GDM1 (cell line): Measurements from ENCODE around the gene MMP21.

Source experiments
- DNase-seq: peaks from one replicate; lab custom pipeline; 2025; lab: John Stamatoyannopoulos, UW

Gene MMP21

DNA sequence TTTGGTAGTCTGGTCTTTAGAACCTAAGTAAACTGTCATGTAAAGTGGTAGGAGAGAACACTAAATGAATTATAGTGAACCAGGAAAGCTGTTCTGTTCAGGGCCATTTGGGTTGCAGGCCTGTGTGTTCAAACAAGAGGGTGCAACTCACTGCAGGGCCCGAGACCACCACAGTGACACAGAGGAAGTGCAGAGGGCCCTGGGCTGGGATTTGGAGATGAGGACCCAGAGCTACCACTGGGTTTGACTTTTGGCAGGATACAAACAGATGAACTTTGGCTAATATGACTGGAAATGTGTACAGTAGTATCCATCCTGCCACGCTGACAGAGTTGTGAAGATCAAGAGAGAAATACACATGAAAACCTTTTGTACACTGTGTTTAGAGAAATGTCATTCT lies 9.8 kb downstream of the MMP21 start:
- no peak for DNase-seq

DNA sequence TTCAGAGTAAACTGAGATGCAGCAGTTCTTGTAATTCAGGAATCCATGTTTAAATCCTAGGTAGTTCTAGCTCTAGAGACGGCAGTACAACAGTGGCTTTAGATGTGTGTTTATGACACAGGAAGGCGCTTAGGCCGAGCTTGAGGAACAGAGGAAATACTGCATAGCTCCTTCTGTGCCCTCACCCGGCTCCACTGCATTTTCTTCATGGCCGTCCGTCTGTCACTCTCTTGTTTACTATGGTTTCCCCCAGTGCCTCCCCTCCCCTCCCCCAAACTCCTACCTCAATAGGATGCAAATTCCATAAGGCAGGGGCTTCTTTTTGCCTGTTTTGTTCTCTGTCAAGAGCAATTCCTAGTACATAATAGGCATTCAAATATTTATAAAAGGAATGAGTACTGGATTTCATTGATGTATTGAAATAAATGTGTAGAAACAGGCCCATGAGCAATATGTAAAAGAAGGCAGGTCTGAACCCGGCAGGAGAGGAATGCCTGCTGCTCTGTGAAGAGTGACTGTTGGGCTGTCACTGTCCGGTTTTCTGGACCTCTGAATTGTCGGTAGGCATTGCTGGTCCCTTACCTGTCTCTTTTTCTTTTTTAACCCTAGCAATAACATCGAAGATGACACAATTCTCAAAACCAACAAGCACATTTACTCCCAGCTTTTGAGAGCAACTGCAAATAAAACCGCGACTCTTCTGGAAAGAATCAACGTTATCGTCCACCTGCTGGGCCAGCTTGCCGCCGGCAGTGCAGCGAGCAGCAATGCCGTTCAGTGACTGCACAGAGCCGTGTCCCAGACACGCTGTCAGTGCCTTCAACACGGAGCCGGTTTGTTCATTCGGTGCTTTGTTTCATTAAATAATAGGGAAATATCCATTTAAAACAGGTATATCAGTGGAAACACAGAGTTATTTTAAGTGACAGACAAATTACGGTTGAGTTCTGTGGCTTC lies 12.7 kb downstream of the MMP21 start:
- DNase-seq, result no peak

DNA sequence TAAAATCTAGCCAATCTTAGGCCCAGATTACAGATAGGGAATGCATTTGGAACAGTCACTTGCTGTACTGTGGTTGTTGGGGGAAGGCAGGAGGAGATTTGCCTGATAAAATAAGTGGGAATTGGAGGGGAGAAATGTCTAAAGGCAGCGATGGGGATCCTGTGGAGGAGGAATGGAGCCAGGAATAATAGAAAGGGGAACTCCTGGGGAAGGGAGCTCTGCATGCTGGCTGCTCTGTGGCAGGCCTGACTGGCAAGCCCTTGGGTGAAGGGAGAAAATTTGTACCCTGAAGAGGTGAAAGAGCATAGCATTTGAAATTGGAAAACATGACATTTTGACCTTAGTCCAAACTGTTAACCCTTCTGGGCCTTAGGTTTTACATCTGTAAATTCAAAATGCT lies 13.7 kb downstream of the MMP21 start:
- DNase-seq, result no peak

DNA sequence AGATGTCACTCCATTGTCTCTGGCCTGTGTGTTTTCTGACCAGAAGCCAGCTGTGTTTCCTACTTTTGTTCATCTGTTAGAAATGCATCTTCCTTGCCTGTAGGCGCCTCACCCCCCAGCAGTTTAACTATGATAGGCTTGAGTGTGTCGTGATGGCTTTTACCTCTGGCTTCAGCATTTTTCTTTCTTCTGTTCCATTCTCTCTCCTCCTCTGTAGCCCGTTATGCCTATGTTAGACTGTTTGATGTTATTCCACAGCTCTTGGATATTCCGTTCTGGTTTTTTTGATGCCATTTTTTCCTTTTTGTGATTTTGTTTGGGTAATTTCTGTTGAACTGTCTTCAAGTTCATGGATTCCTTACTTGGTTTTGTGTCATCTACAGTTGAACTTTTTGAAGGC lies 17.9 kb downstream of the MMP21 start:
- no peak for DNase-seq

DNA sequence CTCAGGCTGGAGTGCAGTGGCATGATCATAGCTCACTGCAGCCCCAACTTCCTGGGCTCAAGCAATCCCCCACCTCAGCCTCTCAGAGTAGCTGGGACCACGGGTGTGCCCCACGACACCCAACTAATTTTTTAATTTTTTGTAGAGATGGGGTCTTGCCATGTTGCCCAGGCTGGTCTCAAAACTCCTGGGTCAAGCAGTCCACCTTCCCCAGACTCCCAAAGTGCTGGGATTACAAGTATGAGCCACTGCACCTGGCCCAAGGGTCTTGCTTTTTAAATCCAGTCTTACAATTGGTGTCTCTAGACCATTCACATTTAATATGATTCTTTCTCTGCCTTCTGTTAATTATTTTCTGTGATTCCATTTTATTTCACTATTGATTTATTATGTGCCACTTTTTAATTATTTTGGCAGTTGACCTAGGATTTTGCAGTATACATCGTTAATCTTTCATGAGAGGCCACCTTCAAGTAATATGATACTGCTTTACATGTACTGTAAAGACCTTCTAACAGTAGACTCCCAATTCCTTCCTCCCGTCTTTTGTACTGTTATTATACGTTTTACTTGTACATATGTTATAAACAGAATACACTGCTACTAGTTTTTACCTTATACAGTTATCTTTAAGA lies 18.7 kb downstream of the MMP21 start:
- DNase-seq, result no peak

DNA sequence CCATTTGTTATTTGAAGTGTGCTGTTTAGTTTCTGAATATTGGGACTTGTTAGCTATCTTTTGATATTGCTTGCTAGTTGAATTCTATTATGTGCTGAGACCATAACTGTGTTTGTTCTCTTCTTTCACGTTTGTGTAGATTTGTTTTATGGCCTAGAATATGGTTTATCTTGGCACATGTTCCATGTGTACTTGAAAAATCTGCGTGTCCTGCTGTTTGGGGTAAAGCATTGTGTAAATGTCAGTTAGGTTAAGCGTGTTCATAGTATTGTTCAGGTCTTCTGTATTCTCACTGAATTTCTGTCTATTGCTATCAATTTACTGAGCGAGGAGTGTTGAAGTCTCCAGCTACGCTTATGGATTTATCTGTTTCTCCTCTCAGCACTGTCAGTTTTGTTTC lies 19.4 kb downstream of the MMP21 start:
- DNase-seq, result no peak

DNA sequence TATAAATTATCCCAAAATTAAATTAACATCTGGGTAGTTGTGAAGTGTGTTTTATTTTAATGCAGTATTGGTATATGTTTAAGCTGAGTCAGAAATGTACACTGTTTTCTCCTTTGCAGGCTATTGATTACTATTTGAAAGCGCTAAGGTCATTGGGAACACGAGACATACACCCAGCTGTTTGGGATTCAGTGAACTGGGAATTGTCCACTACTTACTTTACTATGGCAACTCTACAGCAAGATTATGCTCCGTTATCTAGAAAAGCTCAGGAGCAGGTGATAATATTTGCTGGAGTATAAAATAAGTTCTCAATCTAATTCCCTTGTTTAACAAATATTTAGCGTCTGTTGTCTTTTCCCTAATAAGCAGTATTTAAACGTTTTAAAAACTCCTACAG lies 28.2 kb downstream of the MMP21 start:
- DNase-seq, result no peak

DNA sequence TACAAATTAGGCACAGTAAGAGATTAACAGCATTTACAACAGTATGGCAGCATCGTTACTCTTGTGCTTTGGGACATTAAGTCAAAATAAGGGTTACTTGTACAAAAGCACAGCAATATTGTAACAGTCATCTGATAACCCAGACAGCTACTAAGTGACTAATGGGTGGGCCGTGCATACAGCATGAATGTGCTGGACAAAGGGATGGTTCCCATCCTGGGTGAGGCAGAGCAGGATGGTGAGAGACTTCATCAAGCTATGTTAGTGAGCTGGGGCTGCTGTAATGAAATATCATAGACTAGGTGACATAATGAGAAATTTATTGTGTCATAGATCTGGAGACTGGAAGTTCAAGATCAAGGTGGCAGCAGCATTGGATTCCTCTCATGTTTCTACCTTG lies 30.7 kb downstream of the MMP21 start:
- DNase-seq, result no peak

DNA sequence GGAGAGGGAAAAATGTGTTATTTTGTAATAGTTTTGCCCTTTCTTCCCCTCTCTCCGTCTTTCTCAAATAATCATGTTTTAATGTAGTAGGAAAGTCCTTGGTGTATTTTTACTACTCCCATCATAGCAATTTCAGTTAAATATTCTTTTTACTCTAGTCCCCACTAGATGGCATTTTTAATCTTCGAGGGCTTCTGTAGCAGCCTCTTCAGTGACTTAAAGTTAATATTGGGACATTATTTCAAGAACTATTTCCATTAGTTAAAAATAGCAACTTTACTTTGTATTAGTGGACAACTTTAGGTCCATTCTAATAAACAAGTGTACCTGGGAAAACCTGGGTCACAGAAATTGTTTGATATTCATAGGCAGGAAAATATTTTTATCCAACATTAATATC lies 33.2 kb downstream of the MMP21 start:
- no peak for DNase-seq

DNA sequence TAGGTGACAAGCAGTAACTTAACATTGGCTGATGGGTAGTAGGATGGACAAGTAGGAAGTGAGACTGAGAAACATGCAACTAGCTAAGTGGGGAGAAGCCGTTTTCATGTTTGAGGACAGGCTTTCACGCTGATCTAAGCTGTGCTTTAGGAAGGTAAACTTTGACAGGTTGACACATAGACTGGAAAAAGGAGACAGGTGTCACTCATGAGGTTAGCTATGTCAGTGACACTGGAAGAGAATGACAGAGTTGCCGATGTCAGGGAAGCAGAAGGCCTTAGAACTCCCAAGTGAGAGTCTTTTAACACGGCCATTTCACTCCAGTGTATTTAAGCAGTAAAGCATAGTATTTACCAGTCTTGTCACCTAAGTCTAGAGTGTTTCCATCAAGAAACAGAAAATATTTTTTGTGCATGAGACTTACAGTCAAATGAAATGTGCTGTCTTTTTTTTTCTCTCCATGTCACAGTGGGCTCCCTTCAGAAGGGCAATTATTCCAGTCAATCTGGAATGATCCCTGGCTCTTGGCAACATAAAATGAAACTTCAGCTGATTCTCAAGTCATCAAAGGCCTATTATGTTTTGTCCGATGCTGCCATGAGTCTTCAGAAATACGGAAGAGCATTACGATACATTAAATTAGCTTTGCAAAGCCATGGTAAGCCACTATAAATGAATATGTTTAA lies 35.5 kb downstream of the MMP21 start:
- no peak for DNase-seq

DNA sequence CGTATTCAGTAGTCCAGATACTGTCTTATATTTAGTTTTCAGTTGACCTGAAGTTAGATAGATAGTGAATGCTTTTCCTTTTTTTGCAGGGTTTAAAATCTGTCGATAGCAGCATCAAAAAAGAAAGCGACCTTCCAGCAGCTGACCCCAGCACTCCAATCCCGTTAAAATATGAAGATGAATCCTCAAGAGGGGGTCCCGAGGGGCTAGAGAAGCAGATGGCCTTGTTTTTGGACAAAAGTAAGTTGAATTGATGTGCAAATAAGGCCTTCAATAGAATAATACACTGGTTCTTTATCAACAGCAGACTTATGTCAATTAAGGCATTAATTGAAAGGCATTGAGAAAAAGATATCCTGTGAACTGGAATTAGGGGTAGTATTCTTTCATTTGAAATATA lies 37.4 kb downstream of the MMP21 start:
- no peak for DNase-seq

DNA sequence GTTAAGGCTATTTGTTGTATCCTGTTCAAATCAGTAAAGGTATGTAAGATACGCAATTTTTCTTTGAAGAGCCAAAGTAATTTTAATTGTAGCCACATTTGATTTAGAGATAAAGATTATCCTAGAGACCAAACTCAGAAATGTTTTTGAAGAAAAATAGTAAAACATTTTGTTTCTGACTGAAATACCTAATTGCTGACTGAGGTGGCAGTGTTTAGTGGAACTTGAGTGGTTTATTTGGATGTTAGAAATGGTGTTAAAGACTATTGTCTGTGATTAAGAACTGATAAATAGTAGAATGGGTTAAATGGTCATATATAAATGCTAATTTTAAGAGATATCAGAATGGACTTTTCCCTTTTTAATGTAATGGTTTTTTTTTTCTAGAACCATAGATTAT lies 40.8 kb downstream of the MMP21 start:
- no peak for DNase-seq

DNA sequence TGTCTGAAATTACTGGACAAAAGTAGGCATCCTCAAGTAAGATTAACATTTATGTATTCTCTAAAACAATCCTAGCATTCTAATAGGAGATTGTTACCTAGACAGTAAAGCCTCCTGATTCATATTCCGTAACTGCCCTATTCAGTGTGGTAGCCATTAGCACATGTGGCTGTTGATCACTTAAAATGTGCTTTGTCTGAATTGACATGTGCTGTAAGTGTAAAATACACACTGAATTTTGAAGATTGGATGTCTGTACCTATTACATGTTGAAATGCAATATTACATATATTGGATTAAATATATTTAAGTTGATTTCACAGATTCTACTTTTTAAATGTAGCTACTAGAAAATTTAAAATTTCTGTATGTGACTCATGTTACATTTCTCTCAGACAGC lies 41.5 kb downstream of the MMP21 start:
- DNase-seq, result no peak

DNA sequence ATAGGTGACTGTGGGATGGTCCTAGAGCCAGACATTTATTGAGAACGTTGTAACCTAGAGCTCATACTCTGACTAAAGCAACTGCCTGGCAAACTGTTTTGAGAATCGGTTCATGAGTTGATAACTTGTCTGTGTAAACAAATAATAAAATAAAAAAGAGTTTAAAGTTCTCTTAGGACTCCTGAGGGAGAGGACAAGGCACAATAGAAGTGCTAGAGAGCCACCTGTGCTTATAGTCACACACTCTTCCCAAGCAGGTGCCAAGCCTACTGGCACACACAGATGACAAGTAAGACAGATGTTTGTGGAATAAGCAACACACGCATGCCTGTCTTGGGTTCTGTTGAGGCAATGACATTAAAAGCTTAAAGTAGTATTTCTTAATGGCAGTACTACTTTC lies 48.2 kb downstream of the MMP21 start:
- DNase-seq, result no peak

DNA sequence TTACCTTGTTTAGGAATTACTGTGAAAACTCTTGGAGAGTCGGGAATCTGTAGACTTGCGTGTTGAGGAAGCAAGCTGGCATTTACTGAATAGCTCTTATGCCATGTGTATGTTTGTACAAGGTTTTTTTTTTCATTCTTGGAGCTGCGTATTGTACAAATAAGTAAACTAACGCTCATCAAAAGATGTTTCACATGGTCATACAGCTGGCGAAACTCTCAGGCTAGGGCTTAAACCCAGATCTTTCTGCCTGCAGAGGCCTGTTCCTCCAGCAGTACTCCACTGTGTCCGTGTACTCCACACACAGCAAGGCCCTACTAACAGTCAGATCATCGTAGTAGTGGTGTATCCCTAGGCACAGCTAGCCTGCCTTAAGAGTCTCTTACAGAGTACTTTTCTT lies 48.7 kb downstream of the MMP21 start:
- DNase-seq, result no peak

DNA sequence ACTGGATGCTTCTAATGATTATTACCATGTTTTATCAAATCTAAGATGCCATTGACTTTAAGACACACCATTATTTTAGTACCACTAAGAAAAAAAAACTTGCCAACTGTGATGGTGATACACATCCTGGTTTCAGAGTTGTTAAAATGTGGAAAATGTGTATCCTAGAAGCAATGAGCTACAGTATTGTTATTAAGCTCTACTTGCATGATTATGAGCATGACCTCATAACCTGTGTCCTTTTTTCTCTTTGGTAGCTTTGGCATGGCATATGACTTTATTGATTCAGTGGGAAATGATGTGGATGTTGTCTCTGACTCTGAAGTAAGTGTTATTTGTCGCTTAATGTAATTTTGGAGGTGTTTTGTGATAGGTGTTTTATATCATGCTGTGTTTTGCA lies 52.8 kb downstream of the MMP21 start:
- DNase-seq, result no peak

DNA sequence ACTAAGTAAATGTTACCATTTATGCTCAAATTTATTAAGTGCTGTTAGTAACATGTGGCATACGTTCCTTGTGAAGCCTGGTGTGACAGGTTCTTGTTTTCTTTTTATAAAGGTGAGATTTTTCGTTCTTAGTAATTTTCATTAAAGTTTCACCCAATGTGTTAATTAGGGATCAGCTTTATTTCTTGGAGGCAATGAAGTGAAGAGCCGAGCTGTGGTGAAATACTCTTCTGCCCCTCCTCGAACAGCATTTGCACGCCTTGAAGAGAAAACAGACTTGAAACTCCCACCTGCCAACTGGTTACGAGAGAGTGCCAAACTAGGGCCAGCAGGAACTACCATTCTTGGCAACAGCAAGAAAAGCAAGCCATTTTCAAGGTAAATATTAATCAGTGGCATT lies 54.6 kb downstream of the MMP21 start:
- no peak for DNase-seq

DNA sequence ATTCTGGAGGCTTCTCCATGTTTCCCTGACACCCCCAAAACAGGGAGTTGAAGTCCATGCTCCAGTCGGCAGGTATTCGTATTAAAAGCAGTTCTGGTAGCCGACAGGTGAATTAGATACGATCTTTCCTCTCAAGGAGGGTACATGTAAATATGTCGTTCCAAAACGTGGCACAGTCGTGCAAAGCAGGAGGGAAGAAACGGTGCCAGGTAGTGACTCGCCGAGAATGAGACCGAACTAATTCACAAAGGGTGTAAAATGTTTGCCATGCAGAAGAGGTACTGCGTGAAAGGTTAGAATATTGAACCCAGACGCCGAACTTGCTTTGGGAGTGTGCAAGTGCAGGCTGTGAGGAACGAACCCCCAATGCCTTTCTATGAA lies 55.6 kb downstream of the MMP21 start:
- DNase-seq, result no peak

DNA sequence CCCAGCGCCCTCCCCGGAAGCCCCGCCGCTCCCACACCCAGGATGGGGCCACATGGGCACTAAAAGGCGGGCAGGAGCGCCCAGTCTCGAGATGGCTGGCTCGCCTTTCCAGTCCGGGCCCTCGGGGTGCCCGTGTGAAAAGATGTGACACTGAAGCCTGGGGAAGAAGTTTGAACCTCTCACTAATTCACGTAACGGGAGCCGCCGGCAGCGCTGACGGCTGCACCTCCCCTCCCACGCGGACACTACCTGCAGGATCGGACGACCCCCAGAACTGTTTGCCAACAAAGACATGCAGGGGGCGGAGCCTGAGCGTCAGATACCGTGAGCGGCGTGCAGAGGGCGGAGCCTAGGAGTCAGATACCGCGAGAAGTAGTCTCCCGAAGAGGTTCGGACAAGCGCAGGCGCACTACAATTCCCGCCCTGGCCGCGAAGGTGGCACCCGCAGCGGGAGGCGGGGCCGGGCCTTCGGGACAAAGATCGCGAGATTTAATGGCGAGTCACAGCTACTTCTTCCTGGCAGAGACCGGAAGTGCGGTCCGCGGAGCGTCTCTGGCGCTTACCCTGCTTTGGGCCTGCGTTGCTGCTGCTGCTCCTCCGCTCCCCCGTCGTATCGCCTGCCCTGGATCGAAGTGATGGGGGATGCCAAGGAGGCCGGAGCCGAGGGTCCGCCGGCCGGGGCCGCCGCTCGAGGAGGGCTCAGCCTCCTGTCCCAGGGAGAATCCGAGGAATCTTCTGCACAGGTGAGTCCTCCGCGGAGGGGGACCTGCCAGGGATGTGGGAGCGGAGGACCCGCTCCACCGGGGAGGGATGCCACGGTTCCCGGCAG lies 56.2 kb downstream of the MMP21 start, which contains the start of gene EDRF1:
Gene EDRF1 (plus strand): TSS at position 537 of the 829 bp plus-strand sequence. CDS start 99 bp downstream, at position 636.
- DNase-seq, result peak; percentile 97
